G401 (cell line): Measurements from ENCODE around the gene SPAAR. TPM values are rescaled to one million over a fixed set of nuclear protein-coding genes. Genes with fewer than 3 reads are reported as not detected.

Experiments
- DNase-seq: peaks from one replicate; pipeline ENCODE4 v3.0.0-alpha.2; 2015; ENCODE audit warnings: low spot score
- in situ Hi-C: cut with HindIII; loops from 2 replicates; pipeline ENCODE4 v1.10.0; 2016; ENCODE audit warnings: low sequenced_read_pairs, mixed read lengths
- total RNA-seq: library from RNA; depleted of rRNA; stranded (reverse); fragments of >200 nt; shearing (Covaris generic); gene quantifications from 2 replicates; pipeline ENCODE4 v1.2.3, GENCODE V29; 2014; rRNA removed

SPAAR gene
- total RNA-seq, 1 experiment from 2014 or later: 3.5 TPM

- no peak for DNase-seq
- in situ Hi-C loops: no loop called here
These were observed 31.4 kb downstream of the SPAAR start for GRCh38 chr9:35940458-35941407.

DNA sequence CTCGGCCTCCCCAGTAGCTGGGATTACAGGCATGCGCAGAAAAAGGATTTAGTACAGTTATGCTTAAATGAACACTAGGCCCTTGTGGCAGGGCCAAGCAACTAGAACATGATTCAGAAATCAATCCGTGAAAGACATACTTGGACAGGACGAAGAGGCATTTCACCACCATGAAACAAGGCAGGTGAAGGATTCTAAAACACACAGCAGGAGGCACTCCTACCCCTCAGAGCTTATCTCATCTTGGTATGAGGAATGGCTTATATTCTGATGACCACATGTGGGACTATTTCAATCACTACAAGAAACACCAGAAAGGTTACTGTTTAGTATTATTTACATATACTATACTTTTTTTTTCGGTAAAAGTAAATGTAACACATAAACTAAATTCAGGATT lies 33.0 kb downstream of the SPAAR start:
- in situ Hi-C loops: no loop called here
- no peak for DNase-seq

DNA sequence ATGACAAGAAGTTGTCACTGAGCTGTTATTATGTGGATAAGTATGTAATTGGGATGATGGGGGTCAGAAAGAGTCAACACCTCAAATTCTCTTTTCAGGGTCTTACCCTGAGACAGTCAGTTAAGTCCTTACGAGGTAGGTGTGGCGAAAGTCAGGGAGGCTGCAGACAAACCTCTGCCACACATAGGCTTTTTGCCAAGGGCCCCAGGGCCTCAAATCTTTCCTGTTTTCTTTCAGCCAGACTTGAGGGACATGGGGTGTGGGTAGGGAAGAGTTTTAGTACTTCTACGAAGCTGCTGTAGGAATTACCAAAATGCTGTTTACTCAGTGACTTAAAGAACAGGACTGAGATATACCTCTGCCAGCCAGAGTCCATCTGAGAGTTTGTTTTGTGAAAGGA lies 34.9 kb downstream of the SPAAR start:
- in situ Hi-C loops: no loop called here
- no peak for DNase-seq

GRCh38 chr9:35944841-35945240 lies 35.6 kb downstream of the SPAAR start:
- no peak for DNase-seq
- in situ Hi-C loops: no loop called here

GRCh38 chr9:35945341-35946018 lies 36.2 kb downstream of the SPAAR start:
- peak; percentile 90 for DNase-seq

GRCh38 chr9:35948451-35948850 lies 39.2 kb downstream of the SPAAR start:
- in situ Hi-C loops: no loop called here
- no peak for DNase-seq

More at GRCh38 chr9:35945341-35946018, 36.2 kb downstream of the SPAAR start:
- in situ Hi-C loops: no loop called here

DNA sequence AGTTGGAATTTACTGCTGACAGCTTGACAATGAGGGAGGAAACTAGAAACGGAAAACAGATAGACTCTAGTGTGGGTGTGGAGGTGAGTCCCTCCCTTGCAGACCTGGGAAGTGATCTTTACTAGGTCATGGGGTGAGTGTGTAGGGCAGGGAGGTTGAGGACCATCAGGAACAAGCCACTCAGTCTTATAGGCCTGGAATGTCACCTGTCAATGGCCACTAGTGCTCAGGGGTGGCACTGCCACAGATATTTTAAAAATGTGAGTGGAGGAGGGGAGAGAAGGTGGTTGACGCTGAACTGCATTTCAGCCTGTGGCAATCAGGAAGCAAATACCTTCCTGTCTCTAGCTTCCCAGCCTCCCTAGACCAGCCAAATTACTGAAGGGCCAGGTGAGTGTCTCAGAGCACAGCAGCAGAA lies 39.6 kb downstream of the SPAAR start:
- DNase-seq: no peak
- in situ Hi-C loops: no loop called here

- DNase-seq: no peak
- in situ Hi-C loops: no loop called here
These were observed 42.4 kb downstream of the SPAAR start for GRCh38 chr9:35951736-35952135.

DNA sequence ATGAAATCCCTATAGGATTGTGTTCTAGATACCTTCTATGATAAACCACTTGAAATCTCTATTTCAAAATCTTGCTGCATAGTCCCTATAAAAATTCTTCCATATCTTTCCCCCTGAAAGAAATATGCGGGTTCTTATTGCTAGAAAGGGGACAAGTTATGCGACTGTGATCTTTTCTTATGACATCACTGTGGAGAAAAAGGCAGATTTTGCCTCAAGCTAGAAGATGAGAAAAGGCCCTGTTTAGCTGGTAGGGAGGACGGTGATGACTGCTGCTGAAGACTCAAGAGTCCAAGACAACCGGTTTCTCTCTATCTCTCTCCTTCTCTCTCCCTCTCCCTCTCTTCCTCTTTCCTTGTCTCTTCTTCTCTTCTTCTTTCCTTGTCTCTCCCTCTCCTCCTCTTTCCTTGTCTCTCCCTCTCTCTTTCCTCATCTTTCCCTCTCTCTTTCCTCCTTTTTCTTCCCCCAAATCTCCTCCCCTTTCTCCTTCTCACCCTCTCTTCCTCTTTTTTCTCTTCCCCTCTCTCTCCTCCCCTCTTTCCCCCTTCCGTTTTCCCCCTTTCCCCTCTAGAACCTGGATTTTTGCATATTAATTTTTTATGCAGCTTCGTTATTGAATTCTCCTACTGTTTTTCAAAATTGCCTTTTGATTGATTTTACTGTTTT lies 43.4 kb downstream of the SPAAR start:
- in situ Hi-C loops: no loop called here
- DNase-seq: no peak

DNA sequence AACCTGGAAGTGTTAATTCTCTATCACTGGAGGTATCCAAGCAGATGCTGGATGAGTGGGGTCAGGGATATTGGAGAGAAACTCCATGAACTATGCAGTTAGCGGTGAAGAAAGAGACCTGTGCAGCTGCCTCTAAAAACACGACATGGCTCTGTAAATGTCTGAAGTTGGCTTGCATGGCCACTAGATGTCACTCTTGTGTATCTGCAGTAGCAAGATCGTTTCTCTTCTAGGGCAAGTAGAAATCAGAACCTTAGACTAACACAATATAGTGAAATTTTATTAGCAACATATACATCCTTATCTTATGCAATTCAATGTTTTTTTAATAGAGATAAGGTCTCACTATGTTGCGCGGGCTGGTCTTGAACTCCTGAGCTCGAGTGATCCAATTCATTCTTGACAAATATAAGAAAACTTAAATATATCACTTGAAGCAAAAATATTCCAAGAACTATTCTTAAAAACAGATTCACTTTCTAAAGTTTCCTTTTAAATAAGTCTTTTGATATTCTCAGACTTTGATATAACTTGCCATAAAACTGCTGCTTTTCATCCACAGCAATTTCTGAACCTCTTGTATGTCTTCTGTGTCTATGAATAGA lies 45.8 kb downstream of the SPAAR start:
- in situ Hi-C loops: no loop called here
- peak; percentile 86 for DNase-seq

DNA sequence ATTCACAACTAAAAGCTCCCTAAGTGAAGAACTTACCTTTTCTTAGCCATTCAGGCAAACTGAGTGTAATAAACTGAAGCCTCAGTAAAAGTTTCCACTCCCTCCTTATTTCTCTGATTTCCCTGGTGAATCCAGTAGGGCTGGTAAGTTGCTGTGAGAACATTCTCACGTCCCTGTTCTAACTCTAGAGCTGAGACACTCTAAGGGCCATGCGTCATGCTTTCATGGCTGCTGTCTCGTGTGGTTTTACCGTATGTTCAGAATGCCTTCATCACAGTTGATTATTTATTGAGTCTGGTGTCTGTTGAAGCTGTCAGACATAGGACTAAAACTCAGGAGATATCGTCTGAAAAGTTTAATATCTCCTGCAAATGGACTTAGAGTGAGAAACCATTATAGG lies 47.4 kb downstream of the SPAAR start:
- in situ Hi-C loops: no loop called here
- no peak for DNase-seq

DNA sequence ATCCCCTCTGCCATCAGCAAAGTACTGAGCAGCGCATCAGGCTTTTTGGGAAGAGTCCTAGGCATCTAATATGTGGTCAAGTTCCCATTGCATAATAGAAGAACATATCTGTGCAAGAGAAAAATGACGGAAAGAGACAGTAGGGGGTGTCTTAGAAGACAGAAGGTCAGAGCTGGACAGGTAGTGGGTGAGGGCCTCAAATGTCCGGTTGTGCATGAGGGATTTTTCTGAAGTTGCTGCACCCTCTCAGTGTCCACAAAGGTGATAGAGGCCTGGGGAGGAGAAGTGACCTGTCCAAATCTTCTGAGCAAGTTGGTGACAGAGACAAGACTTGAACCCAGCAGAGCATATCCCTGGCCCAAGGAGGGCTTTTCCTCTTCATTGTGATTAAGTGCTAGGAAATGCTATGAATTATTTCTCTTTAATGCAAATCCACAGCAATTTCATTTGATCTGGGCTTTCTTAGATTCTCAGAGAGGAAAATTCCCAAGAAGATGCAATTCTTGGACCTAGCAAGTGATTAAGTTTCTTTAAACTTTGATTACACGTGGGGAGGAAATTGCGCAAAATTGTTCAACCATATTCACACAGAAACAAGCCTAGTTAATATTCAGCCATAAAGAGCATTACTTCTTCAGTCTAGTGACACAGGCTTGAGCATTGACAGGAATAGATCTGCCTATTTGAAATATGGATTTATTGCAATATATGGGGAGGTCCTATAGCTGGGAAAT lies 49.0 kb downstream of the SPAAR start, which contains the start of gene OR2S2:
OR2S2 (minus strand) TSS at position 51 of the 734 bp plus-strand sequence. CDS start 56 bp downstream, outside the sequence.
- in situ Hi-C loops: no loop called here
- DNase-seq: no peak

- in situ Hi-C loops: no loop called here
- no peak for DNase-seq
These were observed 50.9 kb downstream of the SPAAR start for GRCh38 chr9:35960039-35960655.

Other genes starting within 250 kb of the SPAAR start
- 12.3 and 12.4 TPM in 2 replicates for gene ARHGEF39, start 244.3 kb upstream of the SPAAR start, total RNA-seq
- 0.86 TPM in 1 of 2 replicates, not detected in the other for gene CA9, start 235.6 kb upstream of the SPAAR start, total RNA-seq
- 439 and 442 TPM in 2 replicates for gene TPM2, start 219.6 kb upstream of the SPAAR start, total RNA-seq
- gene TLN1, start 177.3 kb upstream of the SPAAR start, total RNA-seq: 146 and 195 TPM in 2 replicates
- 40.3 and 46.0 TPM in 2 replicates for gene CREB3, start 176.8 kb upstream of the SPAAR start, total RNA-seq
- 37.2 and 48.6 TPM in 2 replicates for gene GBA2, start 160.3 kb upstream of the SPAAR start, total RNA-seq
- gene RGP1, start 160.2 kb upstream of the SPAAR start, total RNA-seq: 13.8 and 15.0 TPM in 2 replicates
- not detected in 2 replicates for gene MSMP, start 155.2 kb upstream of the SPAAR start, total RNA-seq
- gene NPR2, start 117.9 kb upstream of the SPAAR start, total RNA-seq: 0.07 and 0.86 TPM in 2 replicates
- gene SPAG8, start 97.2 kb upstream of the SPAAR start, total RNA-seq: 2.1 and 2.4 TPM in 2 replicates
- gene HINT2, start 94.4 kb upstream of the SPAAR start, total RNA-seq: 32.3 and 55.8 TPM in 2 replicates
- gene FAM221B, start 80.8 kb upstream of the SPAAR start, total RNA-seq: not detected in 2 replicates
- 1.2 and 2.5 TPM in 2 replicates for gene TMEM8B, start 80.3 kb upstream of the SPAAR start, total RNA-seq
- not detected in 2 replicates for gene OR13J1, start 39.1 kb upstream of the SPAAR start, total RNA-seq
- gene HRCT1, start 3.3 kb upstream of the SPAAR start, total RNA-seq: not detected in 2 replicates
- gene OR2S2, start 48.7 kb downstream of the SPAAR start, total RNA-seq: not detected in 2 replicates
- 2.4 and 9.2 TPM in 2 replicates for gene RECK, start 127.4 kb downstream of the SPAAR start, total RNA-seq
- 15.0 and 19.8 TPM in 2 replicates for gene GLIPR2, start 227.2 kb downstream of the SPAAR start, total RNA-seq